Prostate gland (tissue), 2 donors: Measurements from ENCODE around the gene YDJC.
"Not testable (repeated sequence)": the region's sequence is repeated elsewhere in the genome, so short reads cannot be mapped to it uniquely, and the experiment has no call there.

Experiments used
- CTCF ChIP-seq, 4 experiments: fragments of 200-600 bp in 2 of 4; fragments of 450-650 bp in 2 of 4; sonication (generic) in 2 of 4; IDR thresholded peaks; 1 replicate in 3 of 4; 2 replicates in 1 of 4; pipeline ENCODE4 v1.5.1; 2016 to 2019; ENCODE audit warnings: antibody characterized with exemption in 4 of 4, mild to moderate bottlenecking in 2 of 4, moderate library complexity in 2 of 4
- POLR2AphosphoS5 ChIP-seq: sonication (generic); formaldehyde crosslinking; IDR thresholded peaks from one replicate; pipeline ENCODE4 v1.6.1; 2017; ENCODE audit warnings: antibody characterized with exemption

- not testable (repeated sequence) for TF ChIP-seq CTCF (IDR thresholded peaks at IDR 0.05); POLR2AphosphoS5
Measured at GRCh38 chr22:21581009-21581713, 48.7 kb downstream of the YDJC start.
